ENCODE results near the gene SETD9. TPM values are rescaled to one million over a fixed set of nuclear protein-coding genes. Genes with fewer than 3 reads are reported as not detected.

Gene SETD9
- total and polyA plus RNA-seq, 2 of the 13 experiments (the other 11 are each of a cell fraction or from before 2014, with no cell fraction given), result 4.8 to 17.8 TPM

DNA sequence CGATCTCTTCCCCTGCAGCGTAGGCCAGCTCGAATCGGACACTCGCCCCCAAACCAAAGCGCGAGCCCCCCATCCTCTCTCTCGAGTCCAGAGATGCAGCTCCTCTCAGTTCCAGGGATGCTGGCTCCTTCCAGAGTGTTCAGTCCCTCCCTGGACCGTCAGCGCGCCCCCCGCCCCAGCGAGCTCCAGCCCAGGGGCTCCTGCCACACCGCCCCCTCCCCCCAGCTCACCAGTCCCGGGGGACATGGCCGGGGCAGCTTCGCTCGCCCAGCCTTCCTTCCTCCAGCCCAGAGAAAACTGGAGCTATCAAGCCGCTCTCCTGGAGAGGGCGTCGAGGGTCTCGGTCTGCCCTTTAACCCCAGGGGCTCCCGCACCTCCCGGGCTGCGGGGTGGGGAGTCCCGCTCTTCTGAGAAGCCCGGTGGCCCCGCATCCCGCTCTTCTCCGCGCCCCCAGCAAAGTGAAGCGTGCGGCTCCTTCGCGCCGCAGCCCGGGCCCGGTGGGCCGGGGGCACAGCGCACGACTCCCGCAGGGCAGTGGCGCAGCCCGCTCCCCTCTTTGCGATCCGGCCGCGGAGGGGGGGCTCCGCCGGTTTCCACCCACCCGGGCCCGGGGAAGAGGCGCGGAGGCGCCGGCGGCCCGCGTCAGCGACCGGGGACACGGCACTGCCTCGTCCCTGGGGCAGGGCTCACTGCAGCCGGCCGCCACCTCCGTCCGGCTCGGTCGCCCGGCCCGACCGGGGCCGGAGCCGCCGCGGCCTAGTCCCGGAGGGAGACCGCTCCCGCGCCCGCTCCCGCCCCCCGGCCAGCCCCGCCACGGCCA, 41.9 kb downstream of the SETD9 start (continued):
- TF ChIP-seq E2F1 (CRISPR knock-in tag; IDR thresholded peaks at IDR 0.05) (no peak), SATB2 (CRISPR knock-in tag; IDR thresholded peaks at IDR 0.05) (no peak), CERS6 (CRISPR knock-in tag; IDR thresholded peaks at IDR 0.05) (no peak), ZNF576 (CRISPR knock-in tag; IDR thresholded peaks at IDR 0.05) (no peak), ZNF225 (CRISPR knock-in tag; IDR thresholded peaks at IDR 0.05) (no peak), ZNF33A (CRISPR knock-in tag; IDR thresholded peaks at IDR 0.05; ENCODE audit: borderline replicate concordance) (no peak), ZNF235 (CRISPR knock-in tag; IDR thresholded peaks at IDR 0.05; ENCODE audit: borderline replicate concordance) (no peak), ZFY (CRISPR knock-in tag; IDR thresholded peaks at IDR 0.05) (peak; percentile 76; the same call in 1 of the 2 replicates), STAT5B (CRISPR knock-in tag; IDR thresholded peaks at IDR 0.05) (no peak), ZNF746 (CRISPR knock-in tag; IDR thresholded peaks at IDR 0.05) (no peak)
- TF ChIP-seq, protein P1, sequence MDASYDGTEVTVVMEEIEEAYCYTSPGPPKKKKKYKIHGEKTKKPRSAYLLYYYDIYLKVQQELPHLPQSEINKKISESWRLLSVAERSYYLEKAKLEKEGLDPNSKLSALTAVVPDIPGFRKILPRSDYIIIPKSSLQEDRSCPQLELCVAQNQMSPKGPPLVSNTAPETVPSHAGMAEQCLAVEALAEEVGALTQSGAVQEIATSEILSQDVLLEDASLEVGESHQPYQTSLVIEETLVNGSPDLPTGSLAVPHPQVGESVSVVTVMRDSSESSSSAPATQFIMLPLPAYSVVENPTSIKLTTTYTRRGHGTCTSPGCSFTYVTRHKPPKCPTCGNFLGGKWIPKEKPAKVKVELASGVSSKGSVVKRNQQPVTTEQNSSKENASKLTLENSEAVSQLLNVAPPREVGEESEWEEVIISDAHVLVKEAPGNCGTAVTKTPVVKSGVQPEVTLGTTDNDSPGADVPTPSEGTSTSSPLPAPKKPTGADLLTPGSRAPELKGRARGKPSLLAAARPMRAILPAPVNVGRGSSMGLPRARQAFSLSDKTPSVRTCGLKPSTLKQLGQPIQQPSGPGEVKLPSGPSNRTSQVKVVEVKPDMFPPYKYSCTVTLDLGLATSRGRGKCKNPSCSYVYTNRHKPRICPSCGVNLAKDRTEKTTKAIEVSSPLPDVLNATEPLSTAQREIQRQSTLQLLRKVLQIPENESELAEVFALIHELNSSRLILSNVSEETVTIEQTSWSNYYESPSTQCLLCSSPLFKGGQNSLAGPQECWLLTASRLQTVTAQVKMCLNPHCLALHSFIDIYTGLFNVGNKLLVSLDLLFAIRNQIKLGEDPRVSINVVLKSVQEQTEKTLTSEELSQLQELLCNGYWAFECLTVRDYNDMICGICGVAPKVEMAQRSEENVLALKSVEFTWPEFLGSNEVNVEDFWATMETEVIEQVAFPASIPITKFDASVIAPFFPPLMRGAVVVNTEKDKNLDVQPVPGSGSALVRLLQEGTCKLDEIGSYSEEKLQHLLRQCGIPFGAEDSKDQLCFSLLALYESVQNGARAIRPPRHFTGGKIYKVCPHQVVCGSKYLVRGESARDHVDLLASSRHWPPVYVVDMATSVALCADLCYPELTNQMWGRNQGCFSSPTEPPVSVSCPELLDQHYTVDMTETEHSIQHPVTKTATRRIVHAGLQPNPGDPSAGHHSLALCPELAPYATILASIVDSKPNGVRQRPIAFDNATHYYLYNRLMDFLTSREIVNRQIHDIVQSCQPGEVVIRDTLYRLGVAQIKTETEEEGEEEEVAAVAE (CRISPR knock-in tag; IDR thresholded peaks at IDR 0.05; ENCODE audit: borderline replicate concordance), result no peak
- TF ChIP-seq, protein P2, sequence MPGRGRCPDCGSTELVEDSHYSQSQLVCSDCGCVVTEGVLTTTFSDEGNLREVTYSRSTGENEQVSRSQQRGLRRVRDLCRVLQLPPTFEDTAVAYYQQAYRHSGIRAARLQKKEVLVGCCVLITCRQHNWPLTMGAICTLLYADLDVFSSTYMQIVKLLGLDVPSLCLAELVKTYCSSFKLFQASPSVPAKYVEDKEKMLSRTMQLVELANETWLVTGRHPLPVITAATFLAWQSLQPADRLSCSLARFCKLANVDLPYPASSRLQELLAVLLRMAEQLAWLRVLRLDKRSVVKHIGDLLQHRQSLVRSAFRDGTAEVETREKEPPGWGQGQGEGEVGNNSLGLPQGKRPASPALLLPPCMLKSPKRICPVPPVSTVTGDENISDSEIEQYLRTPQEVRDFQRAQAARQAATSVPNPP (CRISPR knock-in tag; IDR thresholded peaks at IDR 0.05), result no peak
- TF ChIP-seq, protein P3, sequence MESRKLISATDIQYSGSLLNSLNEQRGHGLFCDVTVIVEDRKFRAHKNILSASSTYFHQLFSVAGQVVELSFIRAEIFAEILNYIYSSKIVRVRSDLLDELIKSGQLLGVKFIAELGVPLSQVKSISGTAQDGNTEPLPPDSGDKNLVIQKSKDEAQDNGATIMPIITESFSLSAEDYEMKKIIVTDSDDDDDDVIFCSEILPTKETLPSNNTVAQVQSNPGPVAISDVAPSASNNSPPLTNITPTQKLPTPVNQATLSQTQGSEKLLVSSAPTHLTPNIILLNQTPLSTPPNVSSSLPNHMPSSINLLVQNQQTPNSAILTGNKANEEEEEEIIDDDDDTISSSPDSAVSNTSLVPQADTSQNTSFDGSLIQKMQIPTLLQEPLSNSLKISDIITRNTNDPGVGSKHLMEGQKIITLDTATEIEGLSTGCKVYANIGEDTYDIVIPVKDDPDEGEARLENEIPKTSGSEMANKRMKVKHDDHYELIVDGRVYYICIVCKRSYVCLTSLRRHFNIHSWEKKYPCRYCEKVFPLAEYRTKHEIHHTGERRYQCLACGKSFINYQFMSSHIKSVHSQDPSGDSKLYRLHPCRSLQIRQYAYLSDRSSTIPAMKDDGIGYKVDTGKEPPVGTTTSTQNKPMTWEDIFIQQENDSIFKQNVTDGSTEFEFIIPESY (CRISPR knock-in tag; IDR thresholded peaks at IDR 0.05), result no peak
- TF ChIP-seq, protein P4, sequence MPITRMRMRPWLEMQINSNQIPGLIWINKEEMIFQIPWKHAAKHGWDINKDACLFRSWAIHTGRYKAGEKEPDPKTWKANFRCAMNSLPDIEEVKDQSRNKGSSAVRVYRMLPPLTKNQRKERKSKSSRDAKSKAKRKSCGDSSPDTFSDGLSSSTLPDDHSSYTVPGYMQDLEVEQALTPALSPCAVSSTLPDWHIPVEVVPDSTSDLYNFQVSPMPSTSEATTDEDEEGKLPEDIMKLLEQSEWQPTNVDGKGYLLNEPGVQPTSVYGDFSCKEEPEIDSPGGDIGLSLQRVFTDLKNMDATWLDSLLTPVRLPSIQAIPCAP (CRISPR knock-in tag; IDR thresholded peaks at IDR 0.05; ENCODE audit: low read depth), result no peak
- TF ChIP-seq, protein P5, sequence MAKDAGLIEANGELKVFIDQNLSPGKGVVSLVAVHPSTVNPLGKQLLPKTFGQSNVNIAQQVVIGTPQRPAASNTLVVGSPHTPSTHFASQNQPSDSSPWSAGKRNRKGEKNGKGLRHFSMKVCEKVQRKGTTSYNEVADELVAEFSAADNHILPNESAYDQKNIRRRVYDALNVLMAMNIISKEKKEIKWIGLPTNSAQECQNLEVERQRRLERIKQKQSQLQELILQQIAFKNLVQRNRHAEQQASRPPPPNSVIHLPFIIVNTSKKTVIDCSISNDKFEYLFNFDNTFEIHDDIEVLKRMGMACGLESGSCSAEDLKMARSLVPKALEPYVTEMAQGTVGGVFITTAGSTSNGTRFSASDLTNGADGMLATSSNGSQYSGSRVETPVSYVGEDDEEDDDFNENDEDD (CRISPR knock-in tag; IDR thresholded peaks at IDR 0.05; ENCODE audit: borderline replicate concordance), result no peak

All from HepG2 (cell line).